Middle frontal gyrus (tissue), 1 donor: ENCODE results near the gene RABEP1.
"Not testable (repeated sequence)": the region's sequence is repeated elsewhere in the genome, so short reads cannot be mapped to it uniquely, and the experiment has no call there.

Source experiments
- DNase-seq: peaks from one replicate; pipeline ENCODE4 v3.0.0-alpha.2; 2015; ENCODE audit warnings: low spot score; ENCODE audit errors: extremely low spot score

Gene RABEP1

GRCh38 chr17:5419959-5420653 is 138.0 kb downstream of the RABEP1 start, which contains the start of gene RPAIN:
RPAIN (plus strand) TSS chr17:5420182; CDS start chr17:5420211, 29 bp downstream.
- DNase-seq: peak; percentile 84

GRCh38 chr17:5422505-5422904 is 140.4 kb downstream of the RABEP1 start:
- DNase-seq: no peak

GRCh38 chr17:5424909-5425308 is 142.8 kb downstream of the RABEP1 start:
- DNase-seq: no peak

GRCh38 chr17:5425826-5426225 is 143.7 kb downstream of the RABEP1 start:
- no peak for DNase-seq

- no peak for DNase-seq
Measured at GRCh38 chr17:5429191-5429887, 147.3 kb downstream of the RABEP1 start.

GRCh38 chr17:5430413-5430999 is 148.4 kb downstream of the RABEP1 start:
- DNase-seq: no peak

GRCh38 chr17:5431234-5431633 is 149.2 kb downstream of the RABEP1 start:
- not testable (repeated sequence) for DNase-seq

- no peak for DNase-seq
Measured at GRCh38 chr17:5431949-5432556, 150.0 kb downstream of the RABEP1 start.

GRCh38 chr17:5434984-5435383 is 152.9 kb downstream of the RABEP1 start:
- DNase-seq: no peak
